HL-60 (cell line): Measurements from ENCODE around the gene HNRNPH1.
"Not testable (repeated sequence)": the region's sequence is repeated elsewhere in the genome, so short reads cannot be mapped to it uniquely, and the experiment has no call there.

Experiments
- CTCF ChIP-seq: IDR thresholded peaks from one replicate; pipeline ENCODE4 v1.5.1; 2011; ENCODE audit warnings: low read length, control low read depth, inconsistent platforms; ENCODE audit not compliant: insufficient read depth
- POLR2AphosphoS5 ChIP-seq: IDR thresholded peaks from 2 replicates; pipeline ENCODE4 v1.6.1; 2012; ENCODE audit warnings: low read depth
- SPI1 ChIP-seq: IDR thresholded peaks from 2 replicates; pipeline ENCODE4 v1.6.1; 2012; ENCODE audit warnings: low read depth, mild to moderate bottlenecking, borderline replicate concordance

GRCh38 chr5:179658179-179658856 lies 34.8 kb upstream of the HNRNPH1 start:
- not testable (repeated sequence) for TF ChIP-seq CTCF, POLR2AphosphoS5, SPI1
